HG03565 (cell line): ENCODE results near the gene CPTP.
A peak's percentile ranks its signal among the peaks of the same experiment; 100 is the strongest.

Experiments
- ATAC-seq: cut with Tn5 transposase; IDR thresholded peaks from one replicate; pipeline ENCODE4 v1.9.1; 2021; ENCODE audit warnings: mild to moderate bottlenecking, moderate library complexity; ENCODE audit not compliant: unreplicated experiment

Gene CPTP

DNA sequence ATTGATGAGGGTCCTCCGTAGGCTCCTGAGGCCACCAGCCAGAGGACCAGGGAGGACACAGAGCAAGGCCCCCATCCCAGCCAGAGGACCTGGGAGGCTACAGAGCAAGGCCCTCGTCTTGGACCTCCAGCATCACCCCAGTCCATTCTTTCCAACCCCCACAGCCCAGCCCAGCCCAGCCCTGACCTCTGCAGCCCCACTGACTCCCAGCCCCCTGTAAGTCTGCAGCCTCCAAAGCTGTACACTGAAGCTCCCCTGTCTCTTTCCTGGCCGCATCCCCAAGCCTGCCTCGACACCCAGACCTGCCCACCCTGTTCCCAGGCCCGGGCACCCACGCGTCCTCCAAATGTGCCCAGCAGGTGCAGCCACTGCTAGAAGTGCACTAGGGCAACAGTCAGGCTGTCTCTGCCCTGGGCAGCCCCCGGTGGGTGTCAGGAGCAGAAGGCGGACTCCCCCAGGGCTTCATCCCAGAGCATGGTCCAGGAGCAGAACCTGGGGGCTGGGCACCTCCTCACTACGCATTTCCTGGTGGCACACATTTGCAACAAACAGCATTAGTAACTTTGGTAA, 22.5 kb downstream of the CPTP start:
- no peak for ATAC-seq

DNA sequence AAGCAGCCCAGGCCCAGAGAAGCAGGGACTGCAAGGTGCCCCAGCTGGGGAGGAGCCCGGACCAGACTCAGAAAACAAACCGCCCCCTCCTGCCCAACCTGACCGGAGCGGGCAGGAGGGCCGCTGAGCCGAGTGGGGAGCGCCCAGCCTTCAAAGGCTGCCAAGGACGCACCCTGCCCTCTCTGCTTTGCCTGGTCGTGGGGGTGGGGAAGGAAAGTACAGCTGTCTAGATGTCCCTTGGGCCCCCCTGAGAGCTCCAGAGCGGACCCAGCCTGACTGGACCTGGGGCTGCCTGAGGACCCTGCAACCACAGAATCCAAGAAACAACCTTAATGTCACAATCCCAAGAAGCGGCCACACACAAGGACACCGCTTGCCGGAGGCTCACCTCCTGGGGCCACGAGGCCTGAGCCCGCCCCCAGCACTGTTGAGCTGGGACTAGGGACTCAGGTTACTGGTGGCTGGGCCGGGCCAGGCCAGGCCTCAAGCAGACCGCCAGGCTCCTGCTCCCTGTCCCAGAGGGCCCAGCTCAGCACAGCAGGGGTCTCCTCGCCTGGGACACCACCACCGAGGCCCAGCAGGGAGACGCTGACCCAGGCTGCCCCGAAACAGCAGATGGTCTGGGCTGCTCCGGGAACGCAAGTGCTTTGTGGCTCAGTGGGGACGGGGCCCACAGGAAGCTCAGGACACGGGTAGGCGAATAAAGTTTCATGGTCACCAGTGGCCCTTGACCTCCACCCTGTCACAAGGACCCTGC, 23.2 kb downstream of the CPTP start:
- no peak for ATAC-seq

DNA sequence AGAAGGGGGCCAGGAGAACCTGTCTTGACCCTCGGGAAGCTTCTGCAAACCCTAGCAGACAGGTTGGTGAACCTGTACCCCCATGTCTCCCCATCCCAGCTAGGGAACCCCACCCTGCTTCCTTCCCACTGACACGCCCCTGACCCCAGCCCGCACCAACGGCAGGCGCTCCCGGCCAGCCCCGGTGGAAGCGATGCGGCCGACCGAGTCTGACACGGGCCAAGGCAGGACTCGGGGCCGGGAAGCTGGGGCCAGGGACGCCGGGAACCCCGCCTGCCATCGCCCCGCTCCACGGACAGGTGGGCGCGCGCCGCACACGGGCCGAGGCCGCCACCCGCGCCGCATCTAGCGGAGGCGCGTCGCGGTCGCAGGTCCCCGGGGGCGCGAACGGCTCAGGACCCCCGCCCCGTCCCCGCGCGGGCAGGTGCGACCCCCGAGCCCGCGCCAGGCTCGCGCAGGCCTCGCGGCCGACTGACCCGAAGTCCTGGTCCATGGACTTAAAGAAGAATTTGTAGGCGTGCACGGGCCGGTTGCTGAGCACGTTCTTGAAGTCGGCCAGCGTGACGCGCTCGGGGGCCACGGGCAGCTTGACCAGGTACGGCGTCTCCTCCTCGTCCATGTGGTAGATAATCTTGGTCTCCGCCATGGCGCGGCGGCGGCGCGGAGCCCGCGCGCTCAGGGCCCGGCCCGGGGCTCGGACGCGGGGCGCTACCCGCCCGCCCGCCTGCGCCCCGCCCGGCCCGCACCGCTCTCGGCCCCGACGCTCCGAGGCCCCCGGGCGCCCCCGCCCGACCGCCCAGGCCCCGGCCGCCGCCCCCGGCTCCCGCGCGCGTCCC, 24.0 kb downstream of the CPTP start:
- ATAC-seq = peak; percentile 24

DNA sequence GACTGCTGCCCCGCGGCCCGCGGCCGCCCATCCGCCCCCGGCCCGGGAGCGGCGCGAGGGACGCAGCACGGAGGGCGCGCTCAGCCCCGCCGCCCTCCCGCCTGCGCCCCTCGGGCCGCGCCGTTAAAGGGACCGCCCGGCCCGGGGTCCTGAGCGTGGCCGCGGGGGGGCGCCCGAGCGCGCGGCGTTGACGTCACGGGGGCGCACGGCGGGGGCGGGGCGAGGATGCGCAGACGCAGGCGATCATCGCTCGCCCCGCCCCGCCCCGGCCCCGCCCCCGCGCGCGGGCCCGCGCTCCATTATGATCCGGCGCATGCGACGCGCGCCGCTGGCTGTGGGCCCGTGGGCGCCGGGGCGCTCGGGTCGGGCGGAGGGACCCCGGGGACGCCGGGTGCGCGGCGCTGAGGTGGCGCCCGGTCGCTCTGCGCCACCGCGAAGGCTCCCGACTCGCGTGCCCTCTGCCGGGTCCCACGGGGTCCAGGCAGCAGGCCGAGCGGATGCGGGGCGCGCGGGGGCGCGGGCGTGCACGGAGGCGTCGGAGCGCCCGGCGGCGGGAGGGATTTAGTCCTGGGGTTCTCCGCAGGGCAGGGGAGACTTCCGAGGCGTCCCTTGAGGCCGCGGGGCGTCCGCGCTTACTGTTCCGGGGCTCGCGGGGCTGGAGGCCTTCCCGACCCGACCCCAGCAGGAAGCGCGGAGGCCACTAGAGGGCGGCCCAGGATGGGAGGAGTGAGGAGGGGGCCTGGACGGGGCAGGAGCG, 24.8 kb downstream of the CPTP start, which contains the start of gene DVL1:
TSS of gene DVL1 (minus strand) at position 163 of the 757 bp plus-strand sequence. CDS start 353 bp downstream, outside the sequence.
- ATAC-seq = peak; percentile 49

DNA sequence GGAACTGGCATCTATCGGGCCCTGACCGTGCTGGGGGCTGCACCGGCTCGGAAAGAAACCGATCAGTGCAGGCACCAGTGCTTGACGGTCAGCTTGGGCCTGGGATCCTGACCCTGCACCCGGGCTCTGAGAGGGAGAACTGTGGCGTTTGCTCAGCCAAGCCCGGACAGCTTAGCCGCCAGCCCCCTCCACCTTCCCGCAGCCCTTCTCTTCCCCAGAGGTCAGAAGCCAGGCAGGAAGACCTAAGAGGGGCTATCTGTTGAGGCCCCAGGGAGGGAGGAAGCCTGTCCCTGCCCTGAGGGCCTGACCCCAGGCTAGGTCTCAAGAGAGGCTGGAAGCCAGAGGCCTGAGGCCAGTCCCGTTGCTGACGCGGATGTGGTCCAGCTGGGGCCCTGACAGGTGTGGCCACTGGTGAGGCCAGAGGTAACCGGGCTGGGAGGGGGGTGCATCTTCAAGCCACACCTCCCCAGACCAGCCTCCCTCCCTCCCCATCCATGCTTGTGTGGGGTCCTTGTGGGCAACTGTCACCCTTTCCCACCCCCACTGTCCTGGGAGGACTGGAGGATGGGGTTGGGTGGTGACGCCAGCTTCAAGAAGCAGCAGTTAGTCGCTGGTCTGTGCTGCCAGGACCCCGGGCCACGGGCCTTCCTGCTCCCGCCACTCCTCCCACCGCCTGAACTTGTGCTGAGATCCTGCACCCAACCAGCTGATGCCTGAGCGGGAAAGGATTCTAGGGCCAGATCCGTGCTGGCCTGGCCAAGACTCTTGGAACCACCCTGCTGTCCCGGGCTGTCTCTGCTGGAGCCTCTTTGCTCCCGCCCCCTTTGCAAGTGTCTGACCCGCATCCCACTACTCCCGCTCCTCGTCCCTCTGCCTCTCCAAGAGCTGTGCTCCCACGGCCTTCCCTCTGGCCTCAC, 27.2 kb downstream of the CPTP start:
- no peak for ATAC-seq

DNA sequence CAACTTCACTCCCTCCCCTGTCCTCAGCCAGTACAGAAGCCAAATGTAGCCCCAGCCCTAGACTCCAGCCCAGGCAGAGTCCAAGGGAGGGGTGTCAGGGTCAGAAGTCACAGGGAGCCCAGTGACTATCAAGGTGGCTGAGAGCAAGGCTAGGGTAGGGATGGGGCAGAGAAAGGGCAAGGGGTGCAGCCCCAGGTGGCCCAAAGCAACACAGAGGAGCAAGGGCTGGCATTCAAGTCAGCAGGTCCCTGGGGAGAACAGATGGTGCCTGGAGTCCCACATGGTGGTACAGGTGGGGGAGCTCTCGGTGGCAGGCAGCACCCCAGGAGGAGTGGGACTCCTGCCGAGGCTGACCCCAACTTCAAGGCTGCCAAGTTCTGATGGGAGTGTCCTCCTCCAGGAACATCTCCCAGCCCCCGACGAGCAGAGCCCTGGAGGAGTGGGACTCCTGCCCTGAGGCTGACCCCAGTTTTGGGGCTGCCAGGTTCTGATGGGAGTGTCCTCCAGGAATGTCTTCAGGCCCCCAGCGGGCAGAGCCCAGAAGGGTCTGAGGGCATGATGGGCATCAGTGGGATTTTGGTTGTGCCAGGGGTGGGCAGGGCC, 28.3 kb downstream of the CPTP start:
- no peak for ATAC-seq

DNA sequence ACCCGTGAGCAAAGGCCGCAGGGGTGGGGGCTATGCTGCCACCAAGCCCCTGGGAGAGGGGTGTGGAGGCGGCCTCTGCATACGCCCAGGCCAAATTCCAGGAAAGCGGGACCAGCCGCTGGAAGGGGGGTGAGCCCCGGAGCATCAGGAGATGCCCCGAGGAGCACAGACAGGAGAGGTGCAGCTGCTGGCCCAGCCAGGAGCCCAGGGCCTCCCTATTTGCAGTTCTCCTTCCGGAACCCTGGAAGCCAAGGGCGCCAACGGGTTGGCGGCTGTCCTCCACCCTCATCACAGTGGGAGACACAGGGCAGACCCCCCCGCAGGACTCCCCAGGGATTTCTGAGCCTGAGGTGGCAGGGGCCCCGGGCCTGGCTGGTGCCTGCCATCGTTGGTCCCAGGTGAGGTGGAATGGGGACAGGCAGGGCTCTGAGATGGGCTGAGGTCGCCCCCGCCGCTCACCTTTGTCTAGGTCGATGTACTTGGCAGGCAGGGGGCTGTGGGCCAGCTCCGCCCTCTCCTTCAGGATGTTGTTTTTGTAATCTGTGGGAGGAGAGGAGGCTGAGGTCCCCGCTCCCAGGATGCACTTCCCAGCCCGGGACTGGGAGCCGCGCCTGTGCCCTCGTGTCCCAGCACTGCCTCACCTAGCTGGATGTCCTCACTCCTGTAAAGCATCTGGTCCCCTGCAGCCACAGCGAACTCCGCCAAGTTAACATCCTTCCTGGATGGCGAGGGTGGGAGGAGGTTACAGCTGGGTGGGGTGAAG, 29.0 kb downstream of the CPTP start:
- ATAC-seq = no peak

DNA sequence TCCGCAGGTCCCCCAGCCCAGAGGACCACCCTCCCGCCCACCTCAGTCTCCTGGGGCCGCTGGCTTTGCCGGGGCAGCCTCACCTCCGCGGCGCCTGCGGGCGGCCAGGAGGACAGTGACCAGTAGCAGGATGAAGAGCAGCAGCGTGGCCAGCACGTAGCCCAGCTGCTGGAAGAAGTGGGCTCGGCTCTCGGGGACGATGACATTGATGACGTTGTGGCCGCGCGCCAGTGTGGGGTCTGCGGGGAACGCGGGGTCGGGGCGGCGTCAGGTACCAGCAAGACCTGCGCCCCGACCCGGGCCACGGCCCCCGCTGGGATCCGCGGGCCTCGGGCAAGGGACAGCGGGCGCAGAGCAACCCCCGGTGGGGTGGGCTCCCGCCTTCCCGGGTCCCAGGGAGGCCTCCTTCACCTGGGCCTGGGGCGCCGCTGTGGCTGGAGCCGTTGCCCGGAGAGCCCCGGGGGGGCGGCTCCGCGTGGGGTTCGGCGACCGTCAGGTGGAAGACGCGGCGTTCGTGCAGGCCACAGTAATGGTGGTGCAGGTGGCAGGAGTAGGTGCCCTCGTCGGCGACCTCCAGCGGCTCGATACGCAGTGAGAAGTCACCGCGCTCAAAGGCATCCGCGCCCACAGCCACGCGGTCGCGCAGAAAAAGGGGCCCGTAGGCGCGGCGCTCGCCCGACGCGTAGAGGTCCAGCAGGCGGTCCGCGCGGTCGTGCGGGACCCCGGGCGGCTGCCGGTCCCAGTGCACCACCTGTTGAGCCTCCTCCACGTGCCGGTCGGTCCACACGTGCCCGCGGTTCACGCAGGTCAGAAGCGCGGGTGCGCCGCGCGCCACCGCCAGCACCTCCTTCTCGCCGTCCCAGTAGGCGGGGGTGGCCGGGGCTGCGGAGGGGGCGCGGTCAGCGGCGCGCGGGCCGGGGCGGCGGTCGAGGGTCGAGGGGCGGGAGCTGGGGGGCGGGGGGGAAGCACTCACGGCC, 30.0 kb downstream of the CPTP start:
- no peak for ATAC-seq

DNA sequence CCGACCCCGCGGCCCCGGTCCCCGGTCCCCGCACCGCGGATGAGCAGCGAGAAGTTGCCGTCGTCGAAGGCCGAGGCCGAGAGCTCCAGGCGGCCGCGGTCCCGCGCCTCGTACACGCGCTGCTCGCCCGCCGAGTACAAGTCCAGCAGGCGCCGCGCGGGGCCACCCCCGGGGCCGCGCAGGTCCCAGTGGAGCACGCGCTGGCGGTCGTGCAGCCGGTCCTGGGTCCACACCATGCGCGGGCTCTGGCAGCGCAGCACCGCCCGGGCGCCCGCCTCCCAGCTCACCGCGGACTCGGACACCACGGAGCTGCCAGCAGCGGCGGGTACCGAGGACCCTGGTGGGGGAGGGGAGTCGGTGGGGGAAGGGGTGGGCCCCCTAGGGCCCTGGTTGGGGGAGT, 30.8 kb downstream of the CPTP start:
- ATAC-seq = no peak

DNA sequence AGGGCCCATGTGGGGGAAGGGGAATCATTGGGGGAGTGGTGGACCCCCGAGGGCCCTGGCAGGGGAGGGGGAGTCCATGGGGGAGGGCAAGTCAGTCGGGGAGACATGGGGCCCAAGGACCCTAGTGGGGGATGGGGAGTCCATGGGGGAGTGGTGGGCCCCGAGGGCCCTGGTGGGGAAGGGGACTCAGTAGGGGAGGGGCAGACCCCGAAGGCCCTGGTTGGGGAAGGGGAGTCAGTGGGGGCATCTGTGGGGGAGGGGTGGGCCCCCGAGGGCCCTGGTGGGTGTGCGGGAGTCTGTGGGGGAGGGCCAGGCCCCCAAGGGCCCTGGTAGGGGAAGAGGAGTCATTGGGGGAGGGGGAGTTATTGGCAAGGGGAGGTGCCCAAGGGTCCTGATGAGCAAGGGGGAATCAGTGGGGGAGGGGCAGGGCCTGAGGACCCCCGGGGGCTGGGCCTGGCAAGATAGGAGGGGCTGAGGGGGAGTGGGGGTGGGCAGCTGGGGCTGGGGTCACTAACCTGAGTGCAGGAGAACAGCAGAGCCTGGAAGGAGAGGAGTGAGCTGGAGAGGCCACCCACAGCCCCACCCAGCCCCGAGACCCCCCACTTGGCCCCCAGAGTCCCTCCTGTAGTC, 31.7 kb downstream of the CPTP start:
- ATAC-seq = no peak

DNA sequence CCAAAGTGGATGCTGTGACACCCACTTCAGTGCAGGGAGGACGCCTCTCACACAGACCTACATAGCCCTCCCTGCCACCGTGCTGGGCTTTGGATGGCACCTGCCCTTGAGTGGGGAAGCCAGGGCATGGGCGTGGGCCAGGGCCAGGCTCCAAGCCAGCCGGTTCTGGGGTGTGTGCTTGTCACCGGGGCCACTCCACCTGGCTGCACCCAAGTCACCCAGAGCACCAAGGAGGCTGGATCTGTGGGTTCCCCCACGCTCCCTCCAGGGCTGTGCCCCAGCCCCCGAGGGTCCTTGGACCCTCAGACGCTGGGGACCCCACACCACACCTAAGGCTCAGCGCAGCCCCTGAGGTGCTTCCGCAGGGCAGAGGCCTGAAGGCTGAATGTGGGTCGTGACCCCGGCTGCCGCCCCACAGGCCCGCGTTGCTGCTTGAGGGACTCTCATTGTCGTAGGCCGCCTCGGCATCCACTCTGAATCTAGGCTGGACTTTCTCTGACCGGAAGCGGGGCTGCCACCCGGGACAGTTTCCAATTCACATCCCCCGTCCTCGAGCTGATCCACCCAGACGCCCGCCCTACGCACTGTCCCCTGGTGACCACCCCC, 32.3 kb downstream of the CPTP start:
- ATAC-seq = no peak

DNA sequence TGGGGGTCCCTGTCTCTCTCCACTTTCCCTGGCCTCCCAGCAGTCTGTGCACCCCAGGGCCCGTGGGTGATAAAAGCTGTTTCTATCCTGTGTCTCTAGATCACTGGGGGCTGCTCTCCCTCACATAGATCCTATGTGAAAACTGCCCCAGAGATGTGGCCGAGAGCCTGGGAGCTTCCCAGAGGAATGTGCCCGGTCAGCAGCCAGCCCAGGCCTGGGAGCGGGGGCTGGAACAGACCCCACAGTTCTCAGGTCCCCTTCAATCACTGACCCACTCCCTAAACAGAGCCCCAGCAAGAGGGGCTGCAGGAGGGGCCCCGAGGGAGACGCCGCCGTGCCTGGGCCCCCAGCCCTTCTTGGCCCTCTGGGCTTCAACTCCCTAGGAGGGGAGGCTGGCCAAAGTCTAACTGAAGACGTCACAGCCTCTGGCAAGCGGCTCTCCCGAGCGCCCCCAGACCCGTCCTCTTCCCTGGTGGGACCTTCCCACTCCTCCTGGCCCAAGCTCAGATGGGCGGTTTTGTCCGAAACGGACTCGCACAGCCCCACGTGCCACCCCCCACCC, 33.4 kb downstream of the CPTP start:
- no peak for ATAC-seq

DNA sequence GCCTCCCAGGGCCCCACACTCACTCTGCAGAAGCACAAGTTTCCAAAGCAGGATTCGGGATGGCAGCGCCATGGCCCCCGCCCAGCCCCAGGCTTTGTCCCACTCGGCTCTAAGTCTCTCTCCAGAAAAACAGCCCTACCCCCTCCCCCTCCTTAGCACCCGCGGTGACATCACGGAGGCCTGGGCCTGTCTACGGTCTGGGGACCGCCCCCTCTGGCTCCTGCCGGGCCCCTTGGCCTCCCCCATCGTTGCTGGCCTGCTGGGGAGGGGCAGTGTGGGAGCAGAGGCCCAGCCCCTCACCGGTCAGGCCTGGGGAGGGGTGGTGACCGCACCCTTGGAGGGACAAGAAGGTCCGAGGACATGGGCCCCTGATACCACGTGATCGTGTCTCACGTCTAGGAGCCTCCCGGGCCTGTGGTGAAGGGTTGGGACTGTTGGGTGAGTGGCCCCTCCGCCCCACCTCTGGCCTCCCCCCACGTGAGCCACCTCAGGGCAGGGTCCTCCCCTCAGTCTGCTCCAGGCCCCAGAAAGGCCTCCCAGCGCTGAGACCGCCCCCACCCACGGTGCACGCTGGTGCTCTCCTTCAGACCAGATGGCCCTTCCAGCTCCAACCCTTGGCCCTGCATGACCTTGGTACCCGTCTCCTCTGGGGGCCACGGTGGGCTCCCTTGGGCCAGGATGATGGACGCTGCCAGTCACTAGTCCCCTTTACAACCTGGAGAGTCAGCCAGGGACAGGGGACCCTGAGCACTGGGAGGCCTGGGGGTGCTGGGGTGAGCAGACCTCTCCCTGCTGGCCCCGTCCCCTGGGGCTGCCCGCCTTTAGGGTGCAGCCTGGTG, 34.0 kb downstream of the CPTP start, which contains the start of gene MXRA8:
TSS of gene MXRA8 (minus strand) at position 123 of the 839 bp plus-strand sequence. CDS start at position 72, 51 bp downstream.
- ATAC-seq = no peak

DNA sequence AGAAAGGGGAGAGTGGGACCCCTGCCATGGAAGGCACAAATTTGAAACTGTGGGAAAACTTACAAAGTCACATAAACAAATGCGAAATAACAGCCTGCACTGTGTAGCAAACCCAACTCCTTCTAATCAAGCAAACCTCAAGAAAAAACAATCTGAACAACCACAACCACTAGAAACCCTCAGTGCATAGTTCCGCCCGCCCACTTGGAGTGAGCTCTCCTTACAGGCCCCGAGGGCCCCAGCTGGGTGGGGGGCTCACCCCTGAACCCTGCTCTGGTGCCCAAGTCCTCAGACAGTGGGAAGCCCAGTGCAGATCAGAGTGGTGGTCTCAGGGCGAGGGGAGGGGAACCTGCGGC, 34.7 kb downstream of the CPTP start:
- no peak for ATAC-seq

DNA sequence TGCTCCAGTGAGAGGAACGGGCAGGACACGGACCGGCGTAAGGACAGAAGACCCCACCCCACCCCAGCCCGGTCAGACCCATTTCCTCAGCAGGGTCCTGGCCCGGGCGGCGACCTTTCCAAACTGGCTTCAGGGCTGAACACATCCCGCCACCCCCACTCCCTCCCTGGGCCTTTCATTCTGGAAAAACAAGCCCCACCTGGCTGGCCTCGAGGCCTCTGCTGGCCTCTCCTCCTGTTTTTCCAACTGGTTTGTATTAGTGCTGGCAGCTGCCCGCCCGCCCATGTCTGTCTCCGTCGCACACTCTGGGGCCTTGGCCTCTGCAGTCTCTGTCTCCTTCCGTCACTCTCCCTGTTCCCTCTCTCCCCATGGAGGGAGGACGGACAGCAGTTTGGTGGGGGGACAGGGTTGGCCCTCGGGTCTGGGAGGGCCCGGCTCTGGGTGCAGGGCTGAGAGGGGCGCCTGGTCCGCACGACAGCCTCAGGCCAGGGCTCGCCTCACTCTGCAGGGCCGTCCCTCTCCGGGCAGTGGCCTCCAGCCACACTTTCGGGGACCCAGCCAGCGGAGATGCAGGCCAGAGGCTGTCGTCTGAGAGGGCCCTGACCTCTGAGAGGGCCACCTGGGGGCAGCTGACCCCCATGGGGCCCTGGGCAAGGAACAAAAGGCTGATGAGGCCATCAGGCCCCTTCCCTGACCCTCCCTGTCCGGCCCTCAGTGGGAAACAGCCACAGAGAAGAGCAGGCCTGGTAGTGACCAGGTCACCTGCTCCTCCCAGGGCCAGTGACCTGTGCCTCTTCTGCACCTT, 35.3 kb downstream of the CPTP start:
- ATAC-seq = no peak
